GM23338 (cell line): ENCODE data around the gene MAP3K5. TPM values are rescaled to one million over a fixed set of nuclear protein-coding genes. Genes with fewer than 3 reads are reported as not detected.

ENCODE experiments used
- ATAC-seq: fragments of 200-7000 bp; cut with Tn5 transposase; 3 replicates; pipeline ENCODE4 v1.9.1; 2020
- DNase-seq: peaks from one replicate; pipeline ENCODE4 v3.0.0-alpha.2; 2015; ENCODE audit warnings: low spot score
- H2AFZ ChIP-seq: fragments of 200-600 bp; sonication (generic); 2 replicates; pipeline ENCODE4 v1.8.0; 2016; ENCODE audit warnings: antibody characterized with exemption, mild to moderate bottlenecking, moderate library complexity
- H3F3A ChIP-seq: fragments of 200-600 bp; sonication (generic); replicated peaks from 2 replicates; pipeline ENCODE4 v1.8.0; 2017; ENCODE audit warnings: antibody characterized with exemption, mixed run types, low read depth
- H3K27ac ChIP-seq: fragments of 200-600 bp; sonication (generic); 2 replicates; pipeline ENCODE4 v1.6.1; 2016; ENCODE audit warnings: low read depth
- H3K27me3 ChIP-seq: fragments of 200-600 bp; sonication (generic); 2 replicates; pipeline ENCODE4 v1.8.0; 2016; ENCODE audit warnings: mild to moderate bottlenecking, mixed run types, moderate library complexity; ENCODE audit not compliant: insufficient read depth
- H3K36me3 ChIP-seq: fragments of 200-600 bp; sonication (generic); 2 replicates; pipeline ENCODE4 v1.8.0; 2016; ENCODE audit warnings: mild to moderate bottlenecking; ENCODE audit not compliant: insufficient read depth
- H3K4me1 ChIP-seq: fragments of 200-600 bp; sonication (generic); 2 replicates; pipeline ENCODE4 v1.8.0; 2016; ENCODE audit warnings: mild to moderate bottlenecking, moderate library complexity; ENCODE audit not compliant: insufficient read depth
- H3K4me2 ChIP-seq: fragments of 200-600 bp; sonication (generic); 2 replicates; pipeline ENCODE4 v1.7.1; 2017; ENCODE audit warnings: mixed run types
- H3K4me3 ChIP-seq: fragments of 200-600 bp; sonication (generic); 2 replicates; pipeline ENCODE4 v1.6.1; 2016; ENCODE audit warnings: mixed run types
- H3K79me2 ChIP-seq: fragments of 200-600 bp; sonication (generic); replicated peaks from 2 replicates; pipeline ENCODE4 v1.8.0; 2017; ENCODE audit warnings: mild to moderate bottlenecking; ENCODE audit not compliant: insufficient read depth
- H3K9me2 ChIP-seq: fragments of 200-600 bp; sonication (generic); 2 replicates; pipeline ENCODE4 v1.8.0; 2017; ENCODE audit not compliant: insufficient read depth
- H4K20me1 ChIP-seq: fragments of 200-600 bp; sonication (generic); replicated peaks from 2 replicates; pipeline ENCODE4 v1.8.0; 2017; ENCODE audit warnings: mild to moderate bottlenecking; ENCODE audit not compliant: insufficient read depth
- H3K27ac Mint-ChIP-seq: 2 replicates; pipeline ENCODE4 v1.8.0; 2020; ENCODE audit warnings: inconsistent platforms, mild to moderate bottlenecking, moderate library complexity, mixed read lengths
- H3K27me3 Mint-ChIP-seq: 3 replicates; pipeline ENCODE4 v1.8.0; 2022; ENCODE audit warnings: low read depth, mild to moderate bottlenecking, moderate library complexity, mixed read lengths, inconsistent platforms; ENCODE audit not compliant: insufficient read depth, poor library complexity
- H3K36me3 Mint-ChIP-seq: 3 replicates; pipeline ENCODE4 v1.8.0; 2021; ENCODE audit warnings: low read depth, mild to moderate bottlenecking, inconsistent platforms, moderate library complexity, mixed read lengths
- H3K4me1 Mint-ChIP-seq: 3 replicates; pipeline ENCODE4 v1.8.0; 2020; ENCODE audit warnings: mild to moderate bottlenecking, inconsistent platforms, mixed read lengths
- H3K4me3 Mint-ChIP-seq: 3 replicates; pipeline ENCODE4 v1.8.0; 2021; ENCODE audit warnings: moderate library complexity, mild to moderate bottlenecking, inconsistent platforms, mixed read lengths
- H3K9me3 Mint-ChIP-seq: 3 replicates; pipeline ENCODE4 v1.8.0; 2020; ENCODE audit warnings: moderate library complexity, mild to moderate bottlenecking, inconsistent platforms, mixed read lengths
- EZH2 ChIP-seq: fragments of 200-600 bp; sonication (generic); IDR thresholded peaks from one replicate; pipeline ENCODE4 v1.8.0; 2017; ENCODE audit warnings: antibody characterized with exemption, mild to moderate bottlenecking, low read depth; ENCODE audit not compliant: unreplicated experiment
- EZH2phosphoT487 ChIP-seq: fragments of 200-600 bp; sonication (generic); IDR thresholded peaks from one replicate; pipeline ENCODE4 v1.8.1; 2018; ENCODE audit warnings: antibody characterized with exemption; ENCODE audit not compliant: unreplicated experiment
- POLR2AphosphoS5 ChIP-seq: IDR thresholded peaks from 2 replicates; pipeline ENCODE4 v1.6.1; 2016; ENCODE audit warnings: antibody characterized with exemption, low read depth
- ZNF114 ChIP-seq: fragments of 250-450 bp; sonication (Bioruptor Pico); IDR thresholded peaks from 2 replicates; pipeline ENCODE4 v1.5.0; 2020; ENCODE audit warnings: mild to moderate bottlenecking, moderate library complexity
- ZNF331 ChIP-seq: fragments of 250-450 bp; sonication (Bioruptor Pico); IDR thresholded peaks from 2 replicates; pipeline ENCODE4 v1.5.0; 2020; ENCODE audit warnings: low read depth, mild to moderate bottlenecking, moderate library complexity
- polyA plus RNA-seq: library from polyadenylated mRNA; unstranded; fragments of >200 nt; fragmentation: Nextera tagmentation; extraction: Ambion mirVana; gene quantifications from 2 replicates; pipeline ENCODE4 v1.2.1, GENCODE V29; 2016
- total RNA-seq: library from RNA; depleted of rRNA; stranded (reverse); fragments of >200 nt; shearing (Covaris generic); gene quantifications from 2 replicates; pipeline ENCODE4 v1.2.3, GENCODE V29; 2014
- TF ChIP-seq, protein P1 (sequence below): fragments of 250-450 bp; sonication (Bioruptor Pico); IDR thresholded peaks from 2 replicates; pipeline ENCODE4 v1.5.0; 2020; ENCODE audit warnings: mild to moderate bottlenecking, moderate library complexity
- TF ChIP-seq, protein P2 (sequence below): IDR thresholded peaks from one replicate; pipeline ENCODE4 v1.6.1; 2018; ENCODE audit warnings: antibody characterized with exemption; ENCODE audit not compliant: unreplicated experiment

The MAP3K5 gene
- total and polyA plus RNA-seq, 2 experiments from 2014 or later, result 0.76 to 2.8 TPM

DNA sequence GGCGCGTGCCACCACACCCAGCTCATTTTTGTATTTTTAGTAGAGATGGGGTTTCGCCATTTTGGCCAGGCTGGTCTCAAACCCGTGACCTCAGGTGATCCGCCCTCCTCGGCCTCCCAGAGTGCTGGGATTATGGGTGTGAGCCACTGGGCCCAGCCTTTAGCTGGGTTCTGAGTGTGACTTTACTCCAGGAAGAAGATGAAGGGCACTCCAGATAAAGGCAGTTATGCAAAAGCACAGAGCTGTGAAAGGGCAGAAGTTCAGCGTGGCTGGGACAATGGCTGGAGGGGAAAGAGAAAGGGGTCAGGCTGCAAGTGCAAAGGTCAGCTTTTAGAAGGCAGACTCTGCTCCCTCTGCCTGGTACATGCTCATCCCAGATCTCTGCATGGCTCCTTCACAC is 39.7 kb downstream of the MAP3K5 start (continued):
- TF ChIP-seq, protein P1, sequence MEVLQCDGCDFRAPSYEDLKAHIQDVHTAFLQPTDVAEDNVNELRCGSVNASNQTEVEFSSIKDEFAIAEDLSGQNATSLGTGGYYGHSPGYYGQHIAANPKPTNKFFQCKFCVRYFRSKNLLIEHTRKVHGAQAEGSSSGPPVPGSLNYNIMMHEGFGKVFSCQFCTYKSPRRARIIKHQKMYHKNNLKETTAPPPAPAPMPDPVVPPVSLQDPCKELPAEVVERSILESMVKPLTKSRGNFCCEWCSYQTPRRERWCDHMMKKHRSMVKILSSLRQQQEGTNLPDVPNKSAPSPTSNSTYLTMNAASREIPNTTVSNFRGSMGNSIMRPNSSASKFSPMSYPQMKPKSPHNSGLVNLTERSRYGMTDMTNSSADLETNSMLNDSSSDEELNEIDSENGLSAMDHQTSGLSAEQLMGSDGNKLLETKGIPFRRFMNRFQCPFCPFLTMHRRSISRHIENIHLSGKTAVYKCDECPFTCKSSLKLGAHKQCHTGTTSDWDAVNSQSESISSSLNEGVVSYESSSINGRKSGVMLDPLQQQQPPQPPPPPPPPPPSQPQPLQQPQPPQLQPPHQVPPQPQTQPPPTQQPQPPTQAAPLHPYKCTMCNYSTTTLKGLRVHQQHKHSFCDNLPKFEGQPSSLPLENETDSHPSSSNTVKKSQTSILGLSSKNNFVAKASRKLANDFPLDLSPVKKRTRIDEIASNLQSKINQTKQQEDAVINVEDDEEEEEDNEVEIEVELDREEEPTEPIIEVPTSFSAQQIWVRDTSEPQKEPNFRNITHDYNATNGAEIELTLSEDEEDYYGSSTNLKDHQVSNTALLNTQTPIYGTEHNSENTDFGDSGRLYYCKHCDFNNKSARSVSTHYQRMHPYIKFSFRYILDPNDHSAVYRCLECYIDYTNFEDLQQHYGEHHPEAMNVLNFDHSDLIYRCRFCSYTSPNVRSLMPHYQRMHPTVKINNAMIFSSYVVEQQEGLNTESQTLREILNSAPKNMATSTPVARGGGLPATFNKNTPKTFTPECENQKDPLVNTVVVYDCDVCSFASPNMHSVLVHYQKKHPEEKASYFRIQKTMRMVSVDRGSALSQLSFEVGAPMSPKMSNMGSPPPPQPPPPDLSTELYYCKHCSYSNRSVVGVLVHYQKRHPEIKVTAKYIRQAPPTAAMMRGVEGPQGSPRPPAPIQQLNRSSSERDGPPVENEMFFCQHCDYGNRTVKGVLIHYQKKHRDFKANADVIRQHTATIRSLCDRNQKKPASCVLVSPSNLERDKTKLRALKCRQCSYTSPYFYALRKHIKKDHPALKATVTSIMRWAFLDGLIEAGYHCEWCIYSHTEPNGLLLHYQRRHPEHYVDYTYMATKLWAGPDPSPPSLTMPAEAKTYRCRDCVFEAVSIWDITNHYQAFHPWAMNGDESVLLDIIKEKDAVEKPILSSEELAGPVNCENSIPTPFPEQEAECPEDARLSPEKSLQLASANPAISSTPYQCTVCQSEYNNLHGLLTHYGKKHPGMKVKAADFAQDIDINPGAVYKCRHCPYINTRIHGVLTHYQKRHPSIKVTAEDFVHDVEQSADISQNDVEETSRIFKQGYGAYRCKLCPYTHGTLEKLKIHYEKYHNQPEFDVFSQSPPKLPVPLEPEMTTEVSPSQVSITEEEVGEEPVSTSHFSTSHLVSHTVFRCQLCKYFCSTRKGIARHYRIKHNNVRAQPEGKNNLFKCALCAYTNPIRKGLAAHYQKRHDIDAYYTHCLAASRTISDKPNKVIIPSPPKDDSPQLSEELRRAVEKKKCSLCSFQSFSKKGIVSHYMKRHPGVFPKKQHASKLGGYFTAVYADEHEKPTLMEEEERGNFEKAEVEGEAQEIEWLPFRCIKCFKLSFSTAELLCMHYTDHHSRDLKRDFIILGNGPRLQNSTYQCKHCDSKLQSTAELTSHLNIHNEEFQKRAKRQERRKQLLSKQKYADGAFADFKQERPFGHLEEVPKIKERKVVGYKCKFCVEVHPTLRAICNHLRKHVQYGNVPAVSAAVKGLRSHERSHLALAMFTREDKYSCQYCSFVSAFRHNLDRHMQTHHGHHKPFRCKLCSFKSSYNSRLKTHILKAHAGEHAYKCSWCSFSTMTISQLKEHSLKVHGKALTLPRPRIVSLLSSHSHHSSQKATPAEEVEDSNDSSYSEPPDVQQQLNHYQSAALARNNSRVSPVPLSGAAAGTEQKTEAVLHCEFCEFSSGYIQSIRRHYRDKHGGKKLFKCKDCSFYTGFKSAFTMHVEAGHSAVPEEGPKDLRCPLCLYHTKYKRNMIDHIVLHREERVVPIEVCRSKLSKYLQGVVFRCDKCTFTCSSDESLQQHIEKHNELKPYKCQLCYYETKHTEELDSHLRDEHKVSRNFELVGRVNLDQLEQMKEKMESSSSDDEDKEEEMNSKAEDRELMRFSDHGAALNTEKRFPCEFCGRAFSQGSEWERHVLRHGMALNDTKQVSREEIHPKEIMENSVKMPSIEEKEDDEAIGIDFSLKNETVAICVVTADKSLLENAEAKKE (CRISPR knock-in tag), result no peak
- no peak for TF ChIP-seq ZNF331 (CRISPR knock-in tag)
- TF ChIP-seq EZH2phosphoT487, result no peak
- no peak for TF ChIP-seq POLR2AphosphoS5
- TF ChIP-seq EZH2, result no peak
- TF ChIP-seq, protein P2, sequence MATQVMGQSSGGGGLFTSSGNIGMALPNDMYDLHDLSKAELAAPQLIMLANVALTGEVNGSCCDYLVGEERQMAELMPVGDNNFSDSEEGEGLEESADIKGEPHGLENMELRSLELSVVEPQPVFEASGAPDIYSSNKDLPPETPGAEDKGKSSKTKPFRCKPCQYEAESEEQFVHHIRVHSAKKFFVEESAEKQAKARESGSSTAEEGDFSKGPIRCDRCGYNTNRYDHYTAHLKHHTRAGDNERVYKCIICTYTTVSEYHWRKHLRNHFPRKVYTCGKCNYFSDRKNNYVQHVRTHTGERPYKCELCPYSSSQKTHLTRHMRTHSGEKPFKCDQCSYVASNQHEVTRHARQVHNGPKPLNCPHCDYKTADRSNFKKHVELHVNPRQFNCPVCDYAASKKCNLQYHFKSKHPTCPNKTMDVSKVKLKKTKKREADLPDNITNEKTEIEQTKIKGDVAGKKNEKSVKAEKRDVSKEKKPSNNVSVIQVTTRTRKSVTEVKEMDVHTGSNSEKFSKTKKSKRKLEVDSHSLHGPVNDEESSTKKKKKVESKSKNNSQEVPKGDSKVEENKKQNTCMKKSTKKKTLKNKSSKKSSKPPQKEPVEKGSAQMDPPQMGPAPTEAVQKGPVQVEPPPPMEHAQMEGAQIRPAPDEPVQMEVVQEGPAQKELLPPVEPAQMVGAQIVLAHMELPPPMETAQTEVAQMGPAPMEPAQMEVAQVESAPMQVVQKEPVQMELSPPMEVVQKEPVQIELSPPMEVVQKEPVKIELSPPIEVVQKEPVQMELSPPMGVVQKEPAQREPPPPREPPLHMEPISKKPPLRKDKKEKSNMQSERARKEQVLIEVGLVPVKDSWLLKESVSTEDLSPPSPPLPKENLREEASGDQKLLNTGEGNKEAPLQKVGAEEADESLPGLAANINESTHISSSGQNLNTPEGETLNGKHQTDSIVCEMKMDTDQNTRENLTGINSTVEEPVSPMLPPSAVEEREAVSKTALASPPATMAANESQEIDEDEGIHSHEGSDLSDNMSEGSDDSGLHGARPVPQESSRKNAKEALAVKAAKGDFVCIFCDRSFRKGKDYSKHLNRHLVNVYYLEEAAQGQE, result no peak

DNA sequence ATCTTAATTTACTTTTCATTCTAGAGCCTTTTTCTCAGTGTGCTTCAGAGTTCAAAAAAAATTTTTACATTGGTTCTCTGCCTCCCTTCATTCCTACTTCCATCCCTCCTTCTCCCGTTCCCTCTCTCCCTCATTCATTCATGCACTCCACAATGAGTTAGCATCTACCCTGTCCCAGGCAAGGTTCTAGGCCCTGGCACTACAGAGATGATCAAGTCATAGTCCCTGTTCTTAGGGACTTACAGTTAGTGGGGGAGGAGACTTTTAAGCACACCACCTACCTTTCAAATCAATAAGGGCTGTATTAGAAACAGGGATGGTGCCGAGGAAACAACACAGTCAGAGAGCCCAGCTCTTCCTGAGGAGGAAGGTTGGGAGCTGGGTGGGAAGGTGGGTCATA is 40.3 kb downstream of the MAP3K5 start:
- H2AFZ ChIP-seq, result no peak overlapping the region
- peaks cover 14% of the 10 kb centered on the region for H3K4me1 Mint-ChIP-seq
- H3K4me1 ChIP-seq, result peaks cover 4% of the 10 kb centered on the region; the same call in 1 of the 2 replicates
- H3F3A ChIP-seq, result no peaks in the 10 kb centered on the region
- H3K27ac Mint-ChIP-seq, result no peak overlapping the region
- H3K4me3 ChIP-seq, result no peak overlapping the region
- no peak overlapping the region for H3K27ac ChIP-seq
- H3K4me2 ChIP-seq, result no peak overlapping the region
- H3K9me2 ChIP-seq, result no peaks in the 10 kb centered on the region
- DNase-seq, result no peak
- no peaks in the 10 kb centered on the region for H3K27me3 ChIP-seq
- H3K36me3 Mint-ChIP-seq, result no peaks in the 10 kb centered on the region
- no peaks in the 10 kb centered on the region for H3K9me3 Mint-ChIP-seq
- ATAC-seq, result no peak
- no peaks in the 10 kb centered on the region for H3K79me2 ChIP-seq
- H3K36me3 ChIP-seq, result no peaks in the 10 kb centered on the region
- peaks cover 6% of the 10 kb centered on the region for H3K27me3 Mint-ChIP-seq
- no peak overlapping the region for H3K4me3 Mint-ChIP-seq
- no peaks in the 10 kb centered on the region for H4K20me1 ChIP-seq
- TF ChIP-seq EZH2, result no peak
- no peak for TF ChIP-seq ZNF114 (CRISPR knock-in tag)
